Caco-2 (cell line): Measurements from ENCODE around the gene PSG6. TPM values are rescaled to one million over a fixed set of nuclear protein-coding genes. Genes with fewer than 3 reads are reported as not detected.
A peak's percentile ranks its signal among the peaks of the same experiment; 100 is the strongest.
"Not testable (repeated sequence)": the region's sequence is repeated elsewhere in the genome, so short reads cannot be mapped to it uniquely, and the experiment has no call there.

Source experiments
- BruUV-seq: library from RNA; stranded (reverse); fragments of 400-500 nt; replicated peaks from 2 replicates; lab custom pipeline; 2021; lab: Mats Ljungman, UMichigan
- CTCF ChIA-PET: fragments of 300-600 bp; sonication (Branson Sonifier 250); formaldehyde crosslinking; loops from one replicate; lab custom pipeline; 2022; ENCODE audit warnings: antibody characterized with exemption; lab: Charles Lee
- POLR2A ChIA-PET: fragments of 300-600 bp; sonication (Branson Sonifier 250); formaldehyde crosslinking; loops from one replicate; lab custom pipeline; 2022; ENCODE audit warnings: antibody characterized with exemption; lab: Charles Lee
- DNase-seq, 2 experiments: peaks; one replicate each; pipeline versions ENCODE4 v3.0.0 to v3.0.0-alpha.2; 2020 to 2022
- H3K27me3 ChIP-seq: replicated peaks from 2 replicates; pipeline ENCODE4 v1.6.0; 2011; ENCODE audit warnings: low read length; ENCODE audit not compliant: control insufficient read depth, insufficient read depth
- H3K36me3 ChIP-seq: 2 replicates; pipeline ENCODE4 v1.5.1; 2011; ENCODE audit warnings: low read length; ENCODE audit not compliant: control insufficient read depth, insufficient read depth
- H3K4me1 ChIP-seq: fragments of 250-450 bp; sonication (Bioruptor Pico); 2 replicates; pipeline ENCODE4 v1.5.1; 2020; ENCODE audit warnings: mild to moderate bottlenecking
- H3K4me3 ChIP-seq: 2 replicates; pipeline ENCODE4 v1.5.1; 2011; ENCODE audit warnings: low read depth, mild to moderate bottlenecking, control low read depth, low read length
- H3K9me3 ChIP-seq: fragments of 250-450 bp; sonication (Bioruptor Pico); 2 replicates; pipeline ENCODE4 v1.5.1; 2020; ENCODE audit warnings: mild to moderate bottlenecking, moderate library complexity
- H3K27ac Mint-ChIP-seq: one replicate; pipeline ENCODE4 v1.8.0; 2022; ENCODE audit warnings: mixed read lengths; ENCODE audit not compliant: unreplicated experiment
- H3K27me3 Mint-ChIP-seq: one replicate; pipeline ENCODE4 v1.8.0; 2022; ENCODE audit warnings: mixed read lengths; ENCODE audit not compliant: insufficient read depth, unreplicated experiment
- H3K36me3 Mint-ChIP-seq: one replicate; pipeline ENCODE4 v1.8.0; 2022; ENCODE audit warnings: mild to moderate bottlenecking, mixed read lengths; ENCODE audit not compliant: insufficient read depth, unreplicated experiment
- H3K4me1 Mint-ChIP-seq: one replicate; pipeline ENCODE4 v1.8.0; 2022; ENCODE audit warnings: low read depth, mixed read lengths; ENCODE audit not compliant: unreplicated experiment
- H3K4me3 Mint-ChIP-seq: one replicate; pipeline ENCODE4 v1.8.0; 2022; ENCODE audit warnings: mild to moderate bottlenecking, moderate library complexity, mixed read lengths; ENCODE audit not compliant: unreplicated experiment
- H3K9me3 Mint-ChIP-seq: one replicate; pipeline ENCODE4 v1.8.0; 2022; ENCODE audit warnings: mixed read lengths; ENCODE audit not compliant: unreplicated experiment
- intact Hi-C: fragments of 100-400 bp; cut with micrococcal nuclease; formaldehyde crosslinking; loops from one replicate; pipeline ENCODE4 v1.10.0; 2022; ENCODE audit not compliant: unreplicated experiment
- total RNA-seq: library from RNA; stranded (reverse); gene quantifications from 2 replicates; pipeline ENCODE4 v1.2.3, GENCODE V29; 2022

Gene PSG6
- total RNA-seq, 1 experiment from 2014 or later = 0.18 TPM

DNA sequence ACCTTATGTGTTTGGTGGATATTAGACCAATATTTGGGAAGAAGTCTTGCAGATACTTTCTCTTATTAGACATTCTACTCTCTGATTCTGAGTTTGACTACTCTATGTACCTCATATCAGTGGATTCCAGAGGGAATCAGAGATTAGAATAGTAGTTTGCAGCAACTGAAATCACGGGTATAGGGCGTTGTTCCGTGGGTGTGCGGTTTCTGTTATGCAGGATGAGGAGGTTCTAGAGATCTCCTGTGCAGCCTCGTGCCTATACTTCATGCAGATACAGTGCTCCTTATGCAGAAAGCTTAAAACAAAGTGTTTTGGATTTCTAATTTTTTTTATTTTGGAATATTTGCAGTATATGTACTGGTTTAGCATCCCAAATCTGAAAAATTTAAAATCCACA, 6.0 kb downstream of the PSG6 start:
- H3K9me3 Mint-ChIP-seq, H3K9me3 ChIP-seq, intact Hi-C loops, H3K4me1 ChIP-seq, H3K4me3 Mint-ChIP-seq, H3K36me3 ChIP-seq, H3K27me3 Mint-ChIP-seq, H3K36me3 Mint-ChIP-seq, CTCF ChIA-PET, POLR2A ChIA-PET, H3K27ac Mint-ChIP-seq, H3K27me3 ChIP-seq, DNase-seq, H3K4me3 ChIP-seq, H3K4me1 Mint-ChIP-seq, BruUV-seq: not testable (repeated sequence)

- H3K9me3 ChIP-seq, H3K27me3 ChIP-seq, H3K27ac Mint-ChIP-seq, H3K4me1 Mint-ChIP-seq, H3K27me3 Mint-ChIP-seq, H3K36me3 Mint-ChIP-seq, intact Hi-C loops, H3K4me3 Mint-ChIP-seq, H3K4me3 ChIP-seq, POLR2A ChIA-PET, CTCF ChIA-PET, H3K4me1 ChIP-seq, DNase-seq, H3K36me3 ChIP-seq, BruUV-seq: not testable (repeated sequence)
- H3K9me3 Mint-ChIP-seq = peaks cover 14% of the 10 kb centered on the region
Observed at GRCh38 chr19:42906162-42906561, 11.5 kb downstream of the PSG6 start.

GRCh38 chr19:42900561-42900960, 17.1 kb downstream of the PSG6 start:
- H3K27me3 ChIP-seq, H3K4me3 Mint-ChIP-seq, H3K36me3 ChIP-seq, H3K27me3 Mint-ChIP-seq, BruUV-seq, DNase-seq, intact Hi-C loops, POLR2A ChIA-PET, H3K4me3 ChIP-seq, H3K9me3 ChIP-seq, CTCF ChIA-PET: not testable (repeated sequence)
- Mint-ChIP-seq H3K4me1 (peaks cover 31% of the 10 kb centered on the region), H3K36me3 (peaks cover 36% of the 10 kb centered on the region), H3K9me3 (peaks cover 32% of the 10 kb centered on the region), H3K27ac (peak overlapping the region; percentile 93)
- H3K4me1 ChIP-seq = peaks cover 36% of the 10 kb centered on the region

- H3K27me3 ChIP-seq, CTCF ChIA-PET, DNase-seq, H3K36me3 ChIP-seq, H3K4me3 ChIP-seq, H3K9me3 ChIP-seq, POLR2A ChIA-PET, H3K27me3 Mint-ChIP-seq, BruUV-seq: not testable (repeated sequence)
- Mint-ChIP-seq H3K4me3 (peak overlapping the region; percentile 13), H3K4me1 (peaks cover 31% of the 10 kb centered on the region), H3K9me3 (peaks cover 32% of the 10 kb centered on the region), H3K27ac (peak overlapping the region; percentile 93), H3K36me3 (peaks cover 36% of the 10 kb centered on the region)
- H3K4me1 ChIP-seq = peaks cover 36% of the 10 kb centered on the region
- intact Hi-C loops = loop anchor here (5.0 kb wide), 1 partner anchor 67 kb away; no protein-coding TSS in a partner anchor
Observed at GRCh38 chr19:42899674-42900073, 18.0 kb downstream of the PSG6 start.

DNA sequence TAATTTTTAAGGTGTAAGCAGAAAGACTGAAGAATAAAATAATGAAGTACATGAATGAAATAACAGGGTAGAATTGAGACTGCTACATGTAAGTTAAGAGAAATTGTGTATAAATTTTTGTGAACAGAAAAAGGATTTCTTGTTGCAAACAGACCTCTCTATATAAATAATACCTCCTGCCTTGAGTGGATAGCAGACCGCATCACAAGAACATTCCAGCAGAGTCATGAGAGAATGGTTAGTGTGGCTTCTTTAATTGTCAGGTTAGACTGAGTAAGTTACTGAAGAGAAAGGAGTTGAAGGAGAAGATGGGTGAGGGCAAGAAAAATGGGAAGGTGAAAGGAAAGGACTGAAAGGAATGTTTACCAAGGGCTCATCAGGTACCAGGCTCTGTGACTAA, 18.6 kb downstream of the PSG6 start:
- H3K9me3 ChIP-seq, H3K27me3 ChIP-seq, H3K4me3 ChIP-seq, H3K36me3 ChIP-seq, H3K27me3 Mint-ChIP-seq, CTCF ChIA-PET, POLR2A ChIA-PET, DNase-seq: not testable (repeated sequence)
- Mint-ChIP-seq H3K36me3 (peaks cover 36% of the 10 kb centered on the region), H3K4me3 (peak overlapping the region; percentile 13), H3K4me1 (peaks cover 31% of the 10 kb centered on the region), H3K27ac (peak overlapping the region; percentile 93), H3K9me3 (peaks cover 32% of the 10 kb centered on the region)
- TSS peak; percentile 74 for BruUV-seq
- H3K4me1 ChIP-seq = peaks cover 36% of the 10 kb centered on the region
- intact Hi-C loops = loop anchor here (5.0 kb wide), 1 partner anchor 67 kb away; no protein-coding TSS in a partner anchor

- CTCF ChIA-PET = not testable (repeated sequence)
Observed at GRCh38 chr19:42898656-42899055, 19.0 kb downstream of the PSG6 start.

DNA sequence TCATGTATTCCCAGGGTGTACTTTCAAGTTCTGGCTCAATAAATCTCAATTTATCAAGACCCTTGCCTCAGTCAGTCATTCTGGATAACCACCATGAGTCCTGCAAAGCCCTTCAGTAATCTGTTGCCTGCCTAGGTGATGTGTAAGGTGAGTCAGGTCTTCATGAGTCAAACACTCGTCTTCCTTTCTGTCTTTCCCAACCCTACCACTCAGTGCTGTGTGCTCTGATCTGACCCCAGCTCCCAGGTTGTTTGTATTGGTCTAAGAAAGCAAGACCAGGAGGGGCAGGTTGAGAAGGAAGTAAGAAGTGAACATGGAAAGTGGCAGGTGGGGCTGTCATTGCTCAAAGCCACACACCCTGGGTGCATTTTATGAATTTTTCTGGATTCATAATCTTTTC, 20.0 kb downstream of the PSG6 start:
- H3K27me3 Mint-ChIP-seq, H3K4me3 ChIP-seq, H3K27me3 ChIP-seq, POLR2A ChIA-PET, CTCF ChIA-PET, H3K36me3 ChIP-seq, BruUV-seq, H3K9me3 ChIP-seq: not testable (repeated sequence)
- Mint-ChIP-seq H3K4me3 (peak overlapping the region; percentile 31), H3K27ac (peak overlapping the region; percentile 93), H3K4me1 (peaks cover 31% of the 10 kb centered on the region), H3K36me3 (peaks cover 28% of the 10 kb centered on the region), H3K9me3 (peaks cover 24% of the 10 kb centered on the region)
- peaks cover 36% of the 10 kb centered on the region for H3K4me1 ChIP-seq
- intact Hi-C loops = loop anchor here (5.0 kb wide), 1 partner anchor 65 kb away; no protein-coding TSS in a partner anchor
- DNase-seq = peak; percentile 34 to 50

More at GRCh38 chr19:42898656-42899055, 19.0 kb downstream of the PSG6 start:
- intact Hi-C loops = loop anchor here (5.0 kb wide), 1 partner anchor 66 kb away; no protein-coding TSS in a partner anchor
- H3K4me3 ChIP-seq, H3K9me3 ChIP-seq, POLR2A ChIA-PET, BruUV-seq, H3K27me3 ChIP-seq, H3K27me3 Mint-ChIP-seq, H3K36me3 ChIP-seq: not testable (repeated sequence)
- Mint-ChIP-seq H3K4me1 (peaks cover 31% of the 10 kb centered on the region), H3K4me3 (peak overlapping the region; percentile 13), H3K27ac (peak overlapping the region; percentile 93), H3K9me3 (peaks cover 32% of the 10 kb centered on the region), H3K36me3 (peaks cover 33% of the 10 kb centered on the region)
- H3K4me1 ChIP-seq = peaks cover 36% of the 10 kb centered on the region
- peak; percentile 50 to 54 for DNase-seq
